Germinal center (tissue), 1 donor: Measurements from ENCODE around the gene ST3GAL3.
"Not testable (repeated sequence)": the region's sequence is repeated elsewhere in the genome, so short reads cannot be mapped to it uniquely, and the experiment has no call there.

ENCODE experiments used
- DNase-seq: peaks from one replicate; pipeline ENCODE4 v3.0.0; 2012; ENCODE audit warnings: mixed read lengths, low spot score

Gene ST3GAL3

GRCh38 chr1:43757343-43758053 is 50.2 kb downstream of the ST3GAL3 start:
- no peak for DNase-seq

GRCh38 chr1:43760745-43761317 is 53.5 kb downstream of the ST3GAL3 start:
- no peak for DNase-seq

- DNase-seq: peak; percentile 51
These were observed 56.2 kb downstream of the ST3GAL3 start for GRCh38 chr1:43763497-43763973.

GRCh38 chr1:43764581-43764980 is 57.2 kb downstream of the ST3GAL3 start:
- DNase-seq: no peak

- DNase-seq: no peak
These were observed 58.9 kb downstream of the ST3GAL3 start for GRCh38 chr1:43766086-43766784.

- DNase-seq: no peak
These were observed 59.6 kb downstream of the ST3GAL3 start for GRCh38 chr1:43766818-43767525.

- no peak for DNase-seq
These were observed 60.8 kb downstream of the ST3GAL3 start for GRCh38 chr1:43768168-43768567.

- no peak for DNase-seq
These were observed 62.1 kb downstream of the ST3GAL3 start for GRCh38 chr1:43769350-43769908.

GRCh38 chr1:43770111-43770510 is 62.8 kb downstream of the ST3GAL3 start:
- DNase-seq: no peak

- no peak for DNase-seq
These were observed 65.6 kb downstream of the ST3GAL3 start for GRCh38 chr1:43772978-43773377.

- no peak for DNase-seq
These were observed 66.5 kb downstream of the ST3GAL3 start for GRCh38 chr1:43773821-43774220.

- no peak for DNase-seq
These were observed 67.0 kb downstream of the ST3GAL3 start for GRCh38 chr1:43774359-43774758.

- no peak for DNase-seq
These were observed 68.9 kb downstream of the ST3GAL3 start for GRCh38 chr1:43776043-43776761.

- DNase-seq: not testable (repeated sequence)
These were observed 70.6 kb downstream of the ST3GAL3 start for GRCh38 chr1:43777916-43778315.

- DNase-seq: no peak
These were observed 71.9 kb downstream of the ST3GAL3 start for GRCh38 chr1:43779266-43779665.

- DNase-seq: no peak
These were observed 72.6 kb downstream of the ST3GAL3 start for GRCh38 chr1:43779805-43780403.

GRCh38 chr1:43781574-43781973 is 74.2 kb downstream of the ST3GAL3 start:
- no peak for DNase-seq

GRCh38 chr1:43783096-43783670 is 75.8 kb downstream of the ST3GAL3 start:
- DNase-seq: no peak

GRCh38 chr1:43783671-43784205 is 76.4 kb downstream of the ST3GAL3 start:
- no peak for DNase-seq

GRCh38 chr1:43786201-43786958 is 79.0 kb downstream of the ST3GAL3 start:
- no peak for DNase-seq
